Stimulated activated CD4-positive, alpha-beta T cell treated with anti-CD3 and anti-CD28 coated beads, TNF-alpha, amount 100 ng/mL, for 48 hours (primary cell): ENCODE results near the gene CDCA4.
"Not testable (repeated sequence)": the region's sequence is repeated elsewhere in the genome, so short reads cannot be mapped to it uniquely, and the experiment has no call there.

Experiments used
- DNase-seq, 3 donors: peaks; one replicate each; pipeline ENCODE4 v3.0.0-alpha.2; 2020; ENCODE audit warnings: low read depth in 3 of 3

Gene CDCA4

DNA sequence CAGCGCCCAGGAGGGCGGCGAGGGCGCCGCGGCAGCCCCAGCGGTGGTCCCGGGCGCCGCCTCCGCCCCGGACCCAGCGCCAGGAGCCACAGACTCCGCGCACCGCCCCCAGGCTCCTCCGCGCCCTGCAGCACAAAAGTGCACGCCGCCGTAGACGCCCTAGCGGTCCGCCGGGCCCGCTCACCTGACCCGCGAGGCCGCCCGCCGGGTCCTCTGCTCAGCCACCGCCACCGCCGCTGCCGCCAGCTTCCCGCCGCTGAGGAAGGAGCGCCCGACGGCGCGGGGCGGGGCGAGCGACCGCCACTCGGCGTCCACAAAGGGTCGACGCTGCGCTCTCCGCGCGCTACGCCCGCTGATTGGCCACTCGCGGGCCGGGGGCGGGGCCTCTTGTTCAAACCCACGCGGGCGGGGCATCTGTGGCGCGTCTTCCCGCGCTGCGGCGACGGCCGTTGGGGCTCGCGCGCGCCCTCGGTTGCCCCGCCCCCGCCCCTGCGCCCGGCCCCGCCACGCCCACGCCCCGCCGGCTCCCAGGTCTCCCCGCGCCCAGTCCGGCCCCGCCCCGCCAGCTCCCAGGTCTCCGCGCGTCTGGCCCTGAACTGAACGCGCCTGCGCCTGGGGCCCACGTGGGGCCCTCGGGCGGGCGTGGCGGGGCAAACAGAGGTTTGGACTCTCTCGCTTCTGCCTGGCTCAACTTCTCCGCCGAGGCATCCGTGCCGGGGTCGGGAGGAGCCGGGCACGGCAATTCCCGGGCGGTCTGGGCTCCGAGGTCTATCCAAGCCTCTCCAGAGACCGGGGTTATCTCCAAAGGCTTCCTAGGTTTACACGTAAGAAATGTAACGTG, at the start of gene CDCA4:
Gene CDCA4 (minus strand): TSS at position 269 of the 841 bp plus-strand sequence. CDS start 9,154 bp downstream, outside the sequence.
- DNase-seq: peak; percentile 96 to 99 (median 96)

- DNase-seq: no peak
Observed at GRCh38 chr14:105069871-105070759, 49.2 kb upstream of the CDCA4 start.

GRCh38 chr14:105069522-105069870, 48.6 kb upstream of the CDCA4 start:
- DNase-seq: no peak

GRCh38 chr14:105068818-105069217, 47.9 kb upstream of the CDCA4 start:
- no peak for DNase-seq

- no peak for DNase-seq
Observed at GRCh38 chr14:105067969-105068301, 47.1 kb upstream of the CDCA4 start.

DNA sequence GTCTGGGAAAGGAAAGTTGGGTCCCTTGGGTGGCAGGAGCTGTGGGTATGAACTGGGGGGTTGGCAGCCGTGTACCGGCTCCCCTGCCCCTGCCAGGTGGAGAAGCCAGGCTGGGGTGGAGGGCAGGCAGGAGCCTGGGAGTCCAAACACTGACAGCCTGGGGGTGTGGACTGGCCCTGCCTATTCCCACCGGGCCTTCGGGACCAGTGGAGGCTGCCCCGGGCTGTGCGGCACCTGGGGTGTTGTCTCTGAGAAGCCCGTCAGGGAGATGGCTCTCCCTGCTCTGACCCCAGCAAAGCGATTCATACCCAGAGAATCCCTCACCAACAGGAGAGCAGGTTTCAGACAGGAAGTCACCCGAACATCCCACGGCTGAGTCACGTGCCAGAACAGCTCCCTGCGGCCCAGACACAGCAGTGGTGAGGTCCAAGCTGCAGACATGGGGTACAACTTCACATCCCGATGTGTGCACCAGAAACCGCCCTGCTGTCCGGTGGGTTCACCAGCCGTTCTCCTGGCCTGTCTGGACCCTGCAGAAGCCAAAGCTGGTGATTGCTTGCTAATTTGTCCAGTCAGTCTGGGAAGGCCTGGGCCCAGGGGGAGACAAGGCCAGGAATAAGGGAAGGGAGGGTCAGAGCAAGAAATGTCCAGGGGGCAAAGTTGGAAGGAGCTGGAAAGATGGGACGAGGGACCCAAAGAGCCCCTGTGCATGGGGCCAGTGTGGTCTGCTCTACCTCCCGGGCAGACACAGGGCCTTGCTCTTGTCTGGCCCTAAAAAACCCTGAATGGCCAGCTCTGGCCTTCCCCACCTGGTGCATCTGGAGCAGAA, 46.5 kb upstream of the CDCA4 start:
- DNase-seq: peak in 1 of 3 donors; percentile 65

GRCh38 chr14:105066240-105067071, 45.6 kb upstream of the CDCA4 start:
- no peak for DNase-seq

- DNase-seq: peak; percentile 68 to 84 (median 79)
Observed at GRCh38 chr14:105065280-105066228, 44.7 kb upstream of the CDCA4 start, which contains the start of gene GPR132. Gene GPR132 (minus strand): TSS chr14:105065430. CDS start chr14:105055420, 10,010 bp downstream.

- DNase-seq: no peak
Observed at GRCh38 chr14:105064721-105065143, 43.8 kb upstream of the CDCA4 start.

- no peak for DNase-seq
Observed at GRCh38 chr14:105064001-105064400, 43.1 kb upstream of the CDCA4 start.

DNA sequence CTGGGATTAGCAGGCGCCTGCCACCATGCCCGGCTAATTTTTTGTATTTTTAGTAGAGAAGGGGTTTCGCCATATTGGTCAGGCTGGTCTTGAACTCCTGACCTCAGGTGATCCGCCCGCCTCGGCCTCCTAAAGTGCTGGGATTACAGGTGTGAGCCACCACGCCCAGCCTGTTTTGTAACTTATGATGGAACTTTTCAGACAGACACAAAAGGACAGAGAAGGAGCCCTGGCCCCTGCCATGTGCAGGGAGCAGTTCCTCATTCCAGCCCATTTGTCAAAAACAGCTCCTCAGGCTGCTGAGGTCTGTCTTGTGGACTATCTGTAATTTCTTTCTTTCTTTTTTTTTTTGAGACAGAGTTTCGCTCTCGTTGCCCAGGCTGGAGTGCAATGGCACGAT, 42.6 kb upstream of the CDCA4 start:
- not testable (repeated sequence) for DNase-seq

- no peak for DNase-seq
Observed at GRCh38 chr14:105063056-105063455, 42.2 kb upstream of the CDCA4 start.

- no peak for DNase-seq
Observed at GRCh38 chr14:105062048-105062433, 41.2 kb upstream of the CDCA4 start.

DNA sequence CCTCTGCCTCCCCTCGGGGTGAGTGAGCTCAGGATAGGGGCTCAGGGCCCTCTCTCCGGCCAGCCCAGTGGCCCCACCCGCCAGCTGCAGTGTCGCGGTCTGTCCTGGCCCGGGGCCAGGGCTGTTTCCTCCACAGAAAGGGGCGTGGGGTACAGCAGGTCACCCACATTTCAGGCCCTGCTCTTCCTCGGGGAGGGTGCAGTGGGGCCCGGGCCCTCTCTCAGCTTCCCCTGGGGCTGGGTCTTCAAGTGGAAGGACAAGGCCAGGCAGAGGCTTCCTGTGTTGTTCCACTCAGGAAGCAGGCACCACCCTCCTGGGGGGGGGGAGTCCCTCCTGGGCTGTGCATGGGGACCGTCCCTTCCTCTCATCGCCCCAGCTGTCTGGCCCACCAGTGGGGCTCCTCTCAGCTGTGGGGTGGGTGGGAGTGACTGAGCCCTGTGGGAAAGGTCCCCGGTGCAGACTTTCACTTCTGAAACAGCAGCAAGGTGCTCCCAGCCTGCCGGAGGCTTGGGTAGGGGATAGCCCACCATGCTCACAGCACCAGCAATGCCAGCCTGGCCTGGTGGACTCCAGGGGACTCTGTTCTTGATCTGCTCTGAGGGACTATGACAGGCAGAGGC, 40.7 kb upstream of the CDCA4 start:
- DNase-seq: peak in 1 of 3 donors; percentile 60

GRCh38 chr14:105060751-105061427, 40.0 kb upstream of the CDCA4 start:
- DNase-seq: no peak

GRCh38 chr14:105059925-105060565, 39.2 kb upstream of the CDCA4 start:
- DNase-seq: no peak

DNA sequence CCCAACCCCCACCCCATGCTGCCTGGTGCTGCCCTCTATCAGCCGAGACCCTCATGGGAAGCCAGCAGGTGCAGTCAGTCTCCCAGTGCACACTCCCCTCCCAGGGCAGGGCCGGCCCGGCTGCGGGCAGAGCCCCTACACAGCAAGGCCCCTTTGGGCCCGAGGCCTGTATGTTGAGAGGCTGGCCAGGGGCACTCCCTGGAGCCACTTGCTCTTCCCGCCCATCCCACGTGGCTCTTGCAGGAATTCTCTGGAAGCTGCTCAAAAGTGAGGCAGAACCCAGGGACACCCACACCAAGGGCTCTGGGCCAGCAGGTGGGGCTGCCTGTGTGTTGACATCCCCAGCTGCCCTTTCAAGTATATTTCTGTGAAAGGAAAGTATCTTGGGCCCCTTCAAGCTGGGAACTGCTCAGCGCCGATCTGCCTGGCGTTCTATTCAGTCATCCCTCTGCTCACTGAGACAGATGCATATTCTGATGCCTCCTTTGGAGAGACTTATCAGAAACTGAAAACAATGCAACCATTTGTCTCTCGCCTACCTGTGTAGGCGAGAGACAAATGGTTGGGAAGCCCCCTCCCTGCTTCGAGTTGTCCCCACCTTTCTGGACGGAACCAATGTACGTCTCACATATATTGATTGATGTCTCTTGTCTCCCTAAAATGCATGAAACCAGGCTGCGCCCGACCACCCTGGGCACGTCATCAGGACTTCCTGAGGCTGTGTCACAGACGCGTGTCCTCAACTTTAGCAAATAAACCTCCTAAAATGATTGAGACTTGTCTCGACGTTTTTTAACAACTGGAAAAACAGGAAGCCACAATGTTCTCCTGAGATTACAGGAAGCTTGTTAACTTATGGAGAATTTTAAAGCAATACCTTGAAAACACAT, 38.4 kb upstream of the CDCA4 start:
- DNase-seq: no peak
